ENCODE data around the gene SLC35F5.
"Not testable (repeated sequence)": the region's sequence is repeated elsewhere in the genome, so short reads cannot be mapped to it uniquely, and the experiment has no call there.

Gene SLC35F5

DNA sequence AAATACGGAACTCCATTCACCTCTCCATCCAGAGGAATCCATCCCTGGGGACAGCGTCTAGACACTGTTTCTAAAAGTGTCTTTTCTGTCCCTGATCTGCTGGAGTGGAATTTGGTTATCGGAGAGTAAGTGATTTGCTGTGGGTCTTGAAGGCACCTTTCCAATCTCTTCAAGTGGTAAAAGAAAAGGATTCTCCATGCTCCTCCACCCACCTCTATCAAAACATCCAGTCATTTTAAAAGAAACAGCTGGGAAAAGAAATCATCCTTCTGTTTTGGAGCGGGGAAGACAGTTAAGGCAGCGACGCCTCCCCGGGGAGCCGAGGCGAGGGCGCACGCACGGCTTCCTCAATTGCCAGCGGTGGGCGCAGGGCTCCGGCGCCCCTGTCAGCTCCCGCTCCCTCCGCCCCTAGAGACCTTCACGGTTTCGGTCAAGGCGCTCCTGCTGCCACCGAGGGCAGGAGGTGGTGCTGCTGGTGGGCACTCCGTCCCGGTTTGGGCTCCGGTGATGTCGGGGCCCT is 547 bp downstream of the SLC35F5 start:
- DNase-seq (ENCODE audit: low read depth): peak; percentile 32

GRCh38 chr2:113755035-113755834 is 1.2 kb downstream of the SLC35F5 start:
- peak; percentile 9 for DNase-seq (ENCODE audit: low read depth)

GRCh38 chr2:113754160-113754559 is 2.3 kb downstream of the SLC35F5 start:
- no peak for DNase-seq (ENCODE audit: low read depth)

DNA sequence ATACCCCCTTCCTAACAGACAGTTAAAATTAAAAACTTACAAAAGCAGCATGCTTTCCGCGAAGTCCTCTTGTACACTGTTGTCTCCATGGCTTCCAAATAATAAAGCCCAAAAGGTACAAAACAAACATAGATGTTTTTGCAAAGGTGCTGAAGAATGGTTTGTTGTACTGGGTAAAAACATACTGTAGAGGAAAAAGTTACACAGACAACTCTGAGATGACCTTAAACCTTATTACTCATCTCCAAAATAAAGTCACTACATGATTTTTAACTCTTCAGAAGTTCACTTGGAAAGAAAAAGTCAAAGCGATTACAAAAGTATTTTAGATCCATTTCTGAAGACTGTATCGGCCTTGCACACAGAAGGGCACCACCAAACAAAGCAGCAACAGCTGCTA is 6.1 kb downstream of the SLC35F5 start:
- no peak for DNase-seq (ENCODE audit: low read depth)

DNA sequence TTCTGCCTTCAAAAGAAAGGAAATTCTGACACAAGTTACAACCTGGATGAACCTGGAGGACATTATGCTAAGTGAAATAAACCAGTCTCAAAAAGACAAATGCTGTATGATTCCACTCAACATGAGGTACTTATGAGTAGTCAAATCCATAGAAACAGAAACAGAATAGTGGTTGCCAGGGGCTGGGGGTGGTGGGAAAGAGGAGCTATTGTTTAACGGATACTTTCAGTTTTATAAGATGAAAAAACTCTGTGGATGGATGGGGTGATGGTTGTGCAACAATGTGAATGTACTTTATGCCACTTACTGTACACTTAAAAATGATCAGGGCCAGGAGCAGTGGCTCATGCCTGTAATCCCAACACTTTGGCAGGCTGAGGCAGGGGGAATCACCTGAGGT is 15.4 kb downstream of the SLC35F5 start:
- DNase-seq (ENCODE audit: low read depth): no peak

- DNase-seq (ENCODE audit: low read depth): no peak
These were observed 16.6 kb downstream of the SLC35F5 start for GRCh38 chr2:113739849-113740248.

DNA sequence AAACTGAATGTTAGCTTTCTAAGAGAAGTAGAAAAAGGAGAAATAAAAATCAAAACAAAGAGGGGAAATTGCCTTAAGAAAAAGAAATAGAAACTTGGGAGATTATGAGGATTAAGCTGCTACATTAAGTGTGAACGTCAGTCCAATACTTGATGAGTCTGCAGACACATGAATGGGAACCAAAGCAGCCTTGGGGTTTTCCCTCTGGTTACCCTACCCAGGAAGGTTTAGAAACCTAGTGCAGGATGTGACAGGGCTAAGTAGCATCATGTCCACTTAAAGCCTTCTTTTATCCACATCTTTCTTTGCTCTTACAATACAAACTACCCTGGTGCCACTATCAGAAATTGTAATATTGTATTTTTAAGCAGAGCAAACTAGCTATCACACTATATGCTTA is 22.3 kb downstream of the SLC35F5 start:
- DNase-seq (ENCODE audit: low read depth): no peak

GRCh38 chr2:113724010-113724409 is 32.4 kb downstream of the SLC35F5 start:
- DNase-seq (ENCODE audit: low read depth): no peak

- DNase-seq (ENCODE audit: low read depth): no peak
These were observed 33.0 kb downstream of the SLC35F5 start for GRCh38 chr2:113723411-113723810.

DNA sequence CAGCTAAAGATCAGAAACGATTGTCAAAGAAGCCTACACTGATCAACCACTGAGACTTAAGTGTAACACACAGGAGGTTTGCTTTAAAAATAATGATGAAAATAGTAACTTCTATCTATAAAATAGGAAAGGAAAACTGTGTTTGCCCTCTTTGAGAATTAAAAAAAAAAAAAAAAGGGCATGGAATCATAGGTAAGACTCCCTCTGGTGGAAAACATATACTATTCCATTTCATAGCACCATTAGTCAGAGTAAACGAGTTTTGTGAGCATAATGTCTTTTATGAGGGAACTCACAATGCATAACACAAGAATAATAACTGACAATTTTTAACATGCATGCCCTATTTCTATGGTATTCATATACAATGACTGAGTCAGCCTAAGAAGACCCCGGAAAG is 36.3 kb downstream of the SLC35F5 start:
- no peak for DNase-seq (ENCODE audit: low read depth)

GRCh38 chr2:113716291-113716690 is 40.2 kb downstream of the SLC35F5 start:
- DNase-seq (ENCODE audit: low read depth): no peak

GRCh38 chr2:113712941-113713340 is 43.5 kb downstream of the SLC35F5 start:
- no peak for DNase-seq (ENCODE audit: low read depth)

DNA sequence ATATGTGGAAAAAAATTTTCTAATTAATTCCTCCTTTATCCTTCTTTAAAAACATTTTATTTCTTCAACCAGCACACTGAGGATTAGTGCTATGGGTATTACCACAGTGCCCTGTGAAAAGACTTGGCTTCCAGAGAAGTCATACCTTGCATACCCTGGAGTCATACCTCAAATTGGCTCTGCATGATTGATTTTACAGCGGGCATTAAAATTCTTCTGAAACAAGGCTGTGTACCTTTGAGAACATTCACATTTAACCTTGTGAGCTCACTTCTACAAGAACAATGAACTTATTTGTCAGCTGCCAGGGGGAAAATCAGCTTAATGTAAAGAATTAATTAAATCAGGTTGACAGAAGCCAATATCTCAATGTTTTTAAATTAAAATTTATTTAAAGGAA is 44.6 kb downstream of the SLC35F5 start:
- no peak for DNase-seq (ENCODE audit: low read depth)

DNA sequence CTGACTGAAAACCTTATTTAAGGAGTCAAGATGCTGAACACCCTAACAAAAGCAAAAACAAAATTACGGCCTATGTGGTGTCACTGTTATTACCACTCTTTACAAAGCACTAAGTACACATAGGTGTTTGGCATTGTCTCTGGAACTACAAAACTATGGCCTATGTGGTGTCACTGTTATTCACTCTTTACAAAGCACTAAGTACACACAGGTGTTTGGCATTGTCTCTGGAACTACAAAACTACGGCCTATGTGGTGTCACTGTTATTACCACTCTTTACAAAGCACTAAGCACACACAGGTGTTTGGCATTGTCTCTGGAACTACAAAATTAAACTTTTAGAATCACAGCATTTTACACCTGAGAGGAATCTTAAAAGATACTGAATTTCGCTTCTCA is 47.4 kb downstream of the SLC35F5 start:
- DNase-seq (ENCODE audit: low read depth): no peak

DNA sequence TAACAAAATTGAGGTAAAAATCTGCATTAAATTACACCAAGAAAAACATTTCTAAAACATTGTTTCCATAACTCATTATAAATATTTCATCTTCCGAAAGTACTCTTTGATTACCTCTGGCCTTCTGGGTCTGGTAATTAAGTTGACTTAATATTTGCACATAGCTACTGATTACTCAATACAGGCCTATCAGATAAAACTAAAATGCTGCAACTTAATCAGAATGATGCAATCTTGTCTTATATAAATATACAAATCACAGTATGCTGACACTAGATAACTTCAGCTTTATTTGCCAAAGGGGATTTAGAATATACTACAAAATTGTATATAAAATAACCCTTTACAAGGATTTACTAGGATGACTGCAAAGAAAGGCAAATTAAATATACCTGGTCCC is 49.3 kb downstream of the SLC35F5 start:
- DNase-seq (ENCODE audit: low read depth): no peak

DNA sequence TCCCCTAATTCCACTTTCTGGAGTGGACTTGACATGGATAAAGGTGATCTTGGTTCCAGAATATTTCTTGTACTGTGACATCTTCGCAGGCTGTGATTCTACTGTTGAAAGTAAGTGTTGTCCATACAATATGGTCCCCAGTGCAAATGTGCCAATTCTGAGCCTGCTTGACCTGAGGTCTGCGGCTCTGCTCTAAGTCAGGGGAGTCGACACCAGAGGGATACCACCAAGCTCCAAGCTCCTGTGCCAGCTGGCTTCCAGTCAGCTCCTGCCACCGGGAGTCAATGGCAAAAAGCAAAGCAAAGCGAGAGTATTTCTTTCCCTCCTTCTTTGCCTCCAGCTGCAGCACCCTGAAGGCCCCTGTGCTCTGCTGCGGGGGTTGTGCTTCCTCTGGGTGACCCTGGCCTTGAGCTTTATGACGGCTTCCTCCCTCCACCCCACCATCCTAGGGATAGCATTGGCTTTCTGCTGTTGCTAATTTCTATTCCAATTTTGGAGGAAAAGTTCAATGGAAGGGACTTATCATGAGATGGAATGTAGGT is 50.4 kb downstream of the SLC35F5 start:
- DNase-seq (ENCODE audit: low read depth): no peak

DNA sequence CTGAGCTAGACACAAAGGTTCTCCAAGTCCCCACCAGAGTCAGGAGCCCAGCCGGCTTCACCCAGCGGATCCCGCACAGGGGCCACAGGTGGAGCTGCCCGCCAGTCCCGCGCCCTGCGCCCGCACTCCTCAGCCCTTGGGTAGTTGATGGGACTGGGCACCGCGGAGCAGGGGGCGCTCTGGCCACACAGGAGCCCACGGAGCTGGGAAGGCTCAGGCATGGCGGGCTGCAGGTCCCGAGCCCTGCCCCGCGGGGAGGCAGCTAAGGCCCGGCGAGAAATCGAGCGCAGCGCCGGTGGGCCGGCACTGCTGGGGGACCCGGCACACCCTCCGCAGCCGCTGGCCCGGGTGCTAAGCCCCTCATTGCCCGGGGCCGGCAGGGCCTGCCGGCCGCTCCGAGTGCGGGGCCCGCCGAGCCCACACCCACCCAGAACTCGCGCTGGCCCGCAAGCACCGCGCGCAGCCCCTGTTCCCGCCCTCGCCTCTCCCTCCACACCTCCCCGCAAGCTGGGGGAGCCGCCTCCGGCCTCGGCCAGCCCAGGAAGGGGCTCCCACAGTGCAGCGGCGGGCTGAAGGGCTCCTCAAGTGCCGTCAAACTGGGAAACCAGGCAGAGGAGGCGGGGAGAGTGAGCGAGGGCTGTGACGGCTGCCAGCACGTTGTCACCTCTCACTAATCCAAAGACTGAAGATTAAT is 52.0 kb downstream of the SLC35F5 start:
- not testable (repeated sequence) for DNase-seq (ENCODE audit: low read depth)

DNA sequence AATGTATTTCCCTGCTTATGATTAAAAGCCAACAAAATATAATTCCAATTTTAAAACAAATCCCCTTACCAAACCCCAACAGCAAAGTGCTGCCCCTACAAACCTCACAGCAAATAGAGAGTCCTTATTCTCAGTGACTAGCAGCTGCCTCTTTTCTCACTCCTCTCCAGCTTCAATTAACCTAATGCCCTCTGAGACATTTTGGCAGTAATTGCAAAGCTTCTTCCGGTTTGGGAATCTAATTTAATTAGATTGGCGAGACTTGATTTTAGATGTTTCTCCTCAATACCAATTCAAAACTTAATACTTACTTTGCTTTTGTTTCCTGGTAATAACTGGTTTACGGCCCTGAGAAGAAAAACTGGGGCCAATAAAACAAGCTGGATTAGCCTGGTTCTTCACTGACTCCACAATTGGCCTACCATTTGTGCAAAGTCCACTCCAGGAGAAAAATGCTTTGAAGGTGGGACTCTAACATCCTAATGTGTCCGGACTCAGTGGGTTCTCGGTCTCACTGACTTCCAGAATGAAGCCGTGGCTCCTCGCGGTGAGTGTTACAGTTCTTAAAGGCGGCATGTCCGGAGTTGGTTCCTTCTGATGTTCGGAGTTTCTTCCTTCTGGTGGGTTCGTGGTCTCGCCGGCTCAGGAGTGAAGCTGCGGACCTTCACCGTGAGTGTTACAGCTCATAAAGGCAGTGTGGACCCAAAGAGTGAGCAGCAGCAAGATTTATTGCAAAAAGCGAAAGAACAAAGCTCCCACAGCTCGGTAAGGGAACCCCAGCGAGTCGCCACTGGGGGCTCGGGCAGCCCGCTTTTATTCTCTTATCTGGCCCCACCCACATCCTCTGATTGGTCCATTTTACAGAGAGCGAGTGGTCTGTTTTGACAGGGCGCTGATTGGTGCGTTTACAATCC is 52.8 kb downstream of the SLC35F5 start:
- no peak for DNase-seq (ENCODE audit: low read depth)

DNA sequence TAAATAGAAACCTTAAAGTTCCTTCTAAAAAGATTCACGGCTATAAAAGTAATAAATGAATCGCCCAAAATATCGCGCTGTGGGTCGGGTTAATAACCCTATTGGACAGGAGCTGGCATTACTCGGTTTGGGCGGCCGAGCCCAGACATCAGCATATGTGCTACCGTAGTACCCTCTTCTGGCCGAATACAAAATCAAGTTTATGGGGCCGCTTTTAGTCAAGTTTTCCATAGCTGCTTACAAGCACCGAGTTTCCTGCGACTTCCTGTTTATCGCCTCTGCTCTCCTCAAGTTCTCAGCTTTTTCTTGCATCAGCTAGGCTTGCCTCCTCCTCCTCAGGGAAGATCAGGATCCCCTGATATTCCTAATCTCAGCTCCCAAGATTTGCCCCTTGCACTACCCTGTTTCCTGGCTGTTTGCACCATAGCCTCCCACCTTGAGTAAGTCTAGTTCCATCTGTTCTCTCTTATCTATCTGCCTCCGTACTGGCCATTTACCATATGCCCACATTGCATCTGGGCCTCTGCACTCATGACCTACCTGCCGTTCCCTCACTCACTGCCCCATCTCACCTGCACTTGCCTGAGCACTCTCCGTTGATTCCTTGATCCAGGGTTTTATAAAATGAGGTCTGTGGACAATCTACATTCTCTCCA is 56.1 kb downstream of the SLC35F5 start:
- no peak for DNase-seq (ENCODE audit: low read depth)

DNA sequence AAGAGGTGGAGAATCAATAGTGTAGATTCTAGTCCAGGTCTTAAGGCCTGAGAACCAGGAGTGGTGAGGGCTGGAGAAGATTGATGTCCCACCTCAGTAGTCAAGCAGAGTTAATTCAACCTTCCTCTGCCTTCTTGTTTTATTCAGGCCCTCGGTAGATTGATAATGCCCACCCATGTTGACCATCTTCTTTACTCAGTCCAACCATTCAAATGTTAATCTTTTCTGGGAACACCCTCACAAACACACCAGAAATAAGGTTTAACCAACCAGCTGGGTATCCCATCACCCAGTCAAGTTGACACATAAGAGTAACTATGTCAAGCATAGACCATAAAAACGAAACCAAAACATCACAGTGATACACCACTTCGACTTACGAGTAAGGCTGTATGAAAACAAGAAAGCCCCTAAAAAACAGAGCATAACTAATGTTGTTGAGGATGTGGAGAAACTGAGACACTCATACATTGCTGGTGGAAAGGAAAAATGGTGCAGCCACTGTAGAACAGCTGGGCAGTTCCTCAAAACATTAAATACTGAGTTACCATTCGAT is 57.5 kb downstream of the SLC35F5 start:
- DNase-seq (ENCODE audit: low read depth): no peak

GRCh38 chr2:113698251-113698650 is 58.2 kb downstream of the SLC35F5 start:
- DNase-seq (ENCODE audit: low read depth): not testable (repeated sequence)

Measured in HS-5 (cell line).